ENCODE results near the gene TMEM222. TPM values are rescaled to one million over a fixed set of nuclear protein-coding genes. Genes with fewer than 3 reads are reported as not detected.

TMEM222 gene
- total RNA-seq, 2 donors from 2014 or later, result 31.5 to 45.1 TPM

GRCh38 chr1:27364696-27365371 lies 42.9 kb downstream of the TMEM222 start:
- Histone ChIP-seq H3K4me1 (ENCODE audit: control insufficient read depth in 1 of 2, low read depth in 2 of 2) (peaks cover 16 to 39% of the 10 kb centered on the region in 2 donors), H3K27me3 (replicated peaks; ENCODE audit: insufficient read depth) (no peaks in the 10 kb centered on the region), H3K9me3 (no peaks in the 10 kb centered on the region), H3K36me3 (peaks cover 41% of the 10 kb centered on the region), H3K27ac (peak overlapping the region; percentile 96 to 99), H3K4me3 (peak overlapping the region; percentile 80)
- no peak for TF ChIP-seq CTCF (IDR thresholded peaks at IDR 0.05)
- ATAC-seq (ENCODE audit: insufficient number of reproducible peaks, low FRiP score, low read depth) (no peak), DNase-seq (ENCODE audit: low spot score) (no peak)

- peaks cover 38% of the 10 kb centered on the region for H3K36me3 ChIP-seq
- no peaks in the 10 kb centered on the region for H3K9me3 ChIP-seq
- peaks cover 16 to 39% of the 10 kb centered on the region in 2 donors for H3K4me1 ChIP-seq (ENCODE audit: control insufficient read depth in 1 of 2, low read depth in 2 of 2)
- H3K27ac ChIP-seq, result peak overlapping the region; percentile 96 to 99
- DNase-seq (ENCODE audit: low spot score), result peak; percentile 83
- peak overlapping the region; percentile 80 for H3K4me3 ChIP-seq
- no peaks in the 10 kb centered on the region for H3K27me3 ChIP-seq (replicated peaks; ENCODE audit: insufficient read depth)
- no peak for TF ChIP-seq CTCF (IDR thresholded peaks at IDR 0.05)
- peak; percentile 74 for ATAC-seq (ENCODE audit: insufficient number of reproducible peaks, low FRiP score, low read depth)
Observed at GRCh38 chr1:27365372-27366112, 43.6 kb downstream of the TMEM222 start.

GRCh38 chr1:27366113-27366410 lies 44.1 kb downstream of the TMEM222 start:
- Histone ChIP-seq H3K36me3 (peaks cover 34% of the 10 kb centered on the region), H3K9me3 (no peaks in the 10 kb centered on the region), H3K27me3 (replicated peaks; ENCODE audit: insufficient read depth) (no peaks in the 10 kb centered on the region), H3K4me1 (ENCODE audit: control insufficient read depth in 1 of 2, low read depth in 2 of 2) (peaks cover 16 to 39% of the 10 kb centered on the region in 2 donors), H3K4me3 (peak overlapping the region; percentile 80), H3K27ac (peak overlapping the region; percentile 96 to 99)
- ATAC-seq (ENCODE audit: insufficient number of reproducible peaks, low FRiP score, low read depth) (peak; percentile 45), DNase-seq (ENCODE audit: low spot score) (peak; percentile 56)
- TF ChIP-seq CTCF (IDR thresholded peaks at IDR 0.05), result no peak

- Histone ChIP-seq H3K36me3 (peaks cover 29% of the 10 kb centered on the region), H3K9me3 (no peaks in the 10 kb centered on the region), H3K27me3 (replicated peaks; ENCODE audit: insufficient read depth) (no peaks in the 10 kb centered on the region), H3K27ac (peak within 1 kb of the TSS; percentile 96 to 99), H3K4me1 (ENCODE audit: control insufficient read depth in 1 of 2, low read depth in 2 of 2) (peaks cover 16 to 39% of the 10 kb centered on the region in 2 donors), H3K4me3 (peak within 1 kb of the TSS; percentile 80)
- ATAC-seq (ENCODE audit: insufficient number of reproducible peaks, low FRiP score, low read depth) (peak; percentile 51), DNase-seq (ENCODE audit: low spot score) (peak; percentile 79)
- no peak for TF ChIP-seq CTCF (IDR thresholded peaks at IDR 0.05)
Observed at GRCh38 chr1:27366411-27367159, 44.6 kb downstream of the TMEM222 start, which contains the start of gene MAP3K6. Gene MAP3K6, minus strand, starts transcription at chr1:27366961. Its CDS starts 364 bp downstream, at chr1:27366597.

GRCh38 chr1:27367160-27367650 lies 45.2 kb downstream of the TMEM222 start:
- H3K4me3 ChIP-seq, result peak overlapping the region; percentile 80
- H3K27ac ChIP-seq, result peak overlapping the region; percentile 96 to 99
- TF ChIP-seq CTCF (IDR thresholded peaks at IDR 0.05), result no peak
- DNase-seq (ENCODE audit: low spot score), result no peak
- H3K9me3 ChIP-seq, result no peaks in the 10 kb centered on the region
- peaks cover 16 to 39% of the 10 kb centered on the region in 2 donors for H3K4me1 ChIP-seq (ENCODE audit: control insufficient read depth in 1 of 2, low read depth in 2 of 2)
- H3K36me3 ChIP-seq, result peaks cover 22% of the 10 kb centered on the region
- H3K27me3 ChIP-seq (replicated peaks; ENCODE audit: insufficient read depth), result no peaks in the 10 kb centered on the region
- no peak for ATAC-seq (ENCODE audit: insufficient number of reproducible peaks, low FRiP score, low read depth)

Measured in thoracic aorta (tissue), 2 donors.